Common myeloid progenitor, CD34-positive (primary cell): ENCODE measurements around the gene INPP5B.

Experiments
- CTCF ChIA-PET: fragments of 350-600 bp; sonication (Branson Sonifier 250); formaldehyde crosslinking; loops from one replicate; lab custom pipeline; 2021; ENCODE audit warnings: antibody characterized with exemption; lab: Charles Lee
- POLR2A ChIA-PET: fragments of 350-600 bp; sonication (Branson Sonifier 250); formaldehyde crosslinking; loops from one replicate; lab custom pipeline; 2021; ENCODE audit warnings: antibody characterized with exemption; lab: Charles Lee
- DNase-seq, 3 donors: peaks; one replicate each; pipeline versions ENCODE4 v3.0.0 to v3.0.0-alpha.2; 2013
- H3K27ac ChIP-seq, 2 experiments: 1 replicate in 1 of 2; 2 replicates in 1 of 2; pipeline ENCODE4 v1.7.0; 2013; ENCODE audit warnings: inconsistent platforms in 2 of 2, low read length in 2 of 2, mild to moderate bottlenecking in 2 of 2, low read depth in 1 of 2, moderate library complexity in 1 of 2; ENCODE audit not compliant: severe bottlenecking in 2 of 2, insufficient read depth in 1 of 2, poor library complexity in 1 of 2
- H3K27me3 ChIP-seq, 5 experiments: replicated peaks in 2 of 5; 1 replicate in 3 of 5; 2 replicates in 2 of 5; pipeline versions ENCODE4 v1.6.1 to v1.7.0; 2013; ENCODE audit warnings: low read length in 4 of 5, mild to moderate bottlenecking in 2 of 5, moderate library complexity in 2 of 5, inconsistent platforms in 1 of 5; ENCODE audit not compliant: insufficient read depth in 5 of 5, control insufficient read depth in 4 of 5
- H3K36me3 ChIP-seq, 4 experiments: 1 replicate in 2 of 4; 2 replicates in 2 of 4; pipeline versions ENCODE4 v1.6.1 to v1.7.0; 2013; ENCODE audit warnings: low read length in 3 of 4, control low read depth in 1 of 4, mild to moderate bottlenecking in 1 of 4; ENCODE audit not compliant: control insufficient read depth in 4 of 4, insufficient read depth in 4 of 4
- H3K4me1 ChIP-seq, 4 experiments: 1 replicate in 3 of 4; 2 replicates in 1 of 4; pipeline versions ENCODE4 v1.6.1 to v1.7.1; 2013; ENCODE audit warnings: low read length in 3 of 4, mild to moderate bottlenecking in 3 of 4, control low read depth in 1 of 4, inconsistent platforms in 1 of 4, moderate library complexity in 1 of 4; ENCODE audit not compliant: control insufficient read depth in 4 of 4, insufficient read depth in 4 of 4; ENCODE audit errors: control extremely low read depth in 1 of 4
- H3K4me3 ChIP-seq, 7 experiments: 1 replicate in 4 of 7; 2 replicates in 3 of 7; pipeline versions ENCODE4 v1.5.1 to v1.7.0; 2013; ENCODE audit warnings: mild to moderate bottlenecking in 7 of 7, low read length in 6 of 7, moderate library complexity in 6 of 7, inconsistent platforms in 2 of 7, low read depth in 2 of 7, control low read depth in 1 of 7; ENCODE audit not compliant: insufficient read depth in 4 of 7, control insufficient read depth in 1 of 7; ENCODE audit errors: extremely low read depth in 1 of 7
- H3K9me3 ChIP-seq, 5 experiments: 1 replicate in 4 of 5; 2 replicates in 1 of 5; pipeline versions ENCODE4 v1.6.1 to v1.7.1; 2013; ENCODE audit warnings: low read length in 4 of 5, mild to moderate bottlenecking in 2 of 5, inconsistent platforms in 1 of 5, low read depth in 1 of 5, moderate library complexity in 1 of 5; ENCODE audit not compliant: control insufficient read depth in 4 of 5, insufficient read depth in 2 of 5; ENCODE audit errors: control extremely low read depth in 1 of 5
- WGBS: methylation state at CpG from one replicate; pipeline ENCODE4 v1.1.5; 2013; ENCODE audit not compliant: insufficient coverage; 5-methylcytosine and 5-hydroxymethylcytosine counted together

Gene INPP5B

DNA sequence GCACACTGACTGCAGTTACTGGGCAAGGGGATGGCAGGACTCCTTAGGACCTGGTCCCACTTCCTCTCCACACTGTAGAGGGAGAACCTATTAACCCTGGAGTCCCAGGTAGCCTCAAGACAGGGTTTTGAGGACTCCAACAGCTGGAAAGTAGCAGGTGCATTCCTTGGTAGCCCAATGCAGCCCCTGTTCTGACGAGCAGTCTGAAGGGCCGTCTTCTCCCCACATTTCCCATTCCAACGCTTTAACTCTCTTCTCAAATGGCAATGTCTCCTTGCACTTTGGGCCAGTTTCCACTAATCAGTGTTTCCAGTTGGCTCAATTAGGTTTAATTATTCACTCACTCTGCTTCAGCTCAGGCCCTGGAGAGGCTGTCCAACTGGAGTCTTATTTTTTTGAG lies 8.8 kb upstream of the INPP5B start:
- no peak for DNase-seq
- H3K36me3 ChIP-seq = peaks cover 2 to 38% (median 25%) of the 10 kb centered on the region in 4 experiments
- ChIA-PET POLR2A (no interaction called here), CTCF (interaction anchor here (0.7 to 1.3 kb wide), 2 partner anchors 23 to 69 kb away, joined by 3 to 4 read pairs; no protein-coding TSS in a partner anchor)
- H3K9me3 ChIP-seq = no peaks in the 10 kb centered on the region
- H3K27ac ChIP-seq = no peak overlapping the region
- no peak overlapping the region for H3K4me3 ChIP-seq
- no peaks in the 10 kb centered on the region for H3K4me1 ChIP-seq
- WGBS = 100% methylated on average over 1 of the region's 3 CpGs
- H3K27me3 ChIP-seq = no peaks in the 10 kb centered on the region

DNA sequence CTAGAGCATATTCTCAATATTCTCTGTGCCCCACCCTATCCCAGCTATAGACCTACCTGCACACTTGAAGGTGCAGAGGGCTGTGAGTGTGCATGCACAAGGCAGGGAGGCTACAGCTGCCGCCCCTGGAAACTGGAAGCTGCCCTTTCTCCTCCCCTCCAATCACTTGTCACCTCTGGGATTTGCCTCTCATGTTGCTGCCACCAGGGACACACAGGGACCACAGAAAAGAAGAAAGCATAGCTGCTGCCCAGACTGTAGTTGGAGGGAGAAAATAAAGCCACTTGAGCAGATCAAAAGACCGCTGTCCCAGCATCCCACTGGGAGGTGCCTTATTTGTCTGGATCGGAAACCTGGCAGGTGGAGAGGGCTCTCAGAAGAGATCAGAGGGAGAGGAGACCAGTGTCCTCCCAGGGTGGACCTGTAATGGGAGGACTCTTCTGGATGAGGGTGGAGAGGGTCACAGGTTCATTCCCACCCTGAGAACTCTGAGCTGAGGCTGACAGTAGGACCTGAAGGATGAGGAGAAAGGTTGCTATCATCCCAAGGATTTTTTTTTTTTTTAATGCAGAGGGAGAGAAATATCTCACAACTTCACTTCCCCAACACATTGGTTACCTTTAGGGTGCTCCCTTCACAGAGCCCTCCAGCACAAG lies 7.6 kb upstream of the INPP5B start:
- ChIA-PET CTCF (interaction anchor here (1.1 to 1.3 kb wide), 2 partner anchors 35 to 67 kb away, joined by 3 to 4 read pairs; partner anchors contain the start of gene SF3A3), POLR2A (no interaction called here)
- H3K4me3 ChIP-seq = no peak overlapping the region
- DNase-seq = peak in 2 of 3 donors; percentile 12 to 22
- H3K36me3 ChIP-seq = peaks cover 0 to 31% (median 18%) of the 10 kb centered on the region in 4 experiments
- no peak overlapping the region for H3K27ac ChIP-seq
- H3K9me3 ChIP-seq = no peaks in the 10 kb centered on the region
- 100% methylated on average over 2 of the region's 3 CpGs for WGBS
- H3K4me1 ChIP-seq = no peaks in the 10 kb centered on the region
- no peaks in the 10 kb centered on the region for H3K27me3 ChIP-seq

DNA sequence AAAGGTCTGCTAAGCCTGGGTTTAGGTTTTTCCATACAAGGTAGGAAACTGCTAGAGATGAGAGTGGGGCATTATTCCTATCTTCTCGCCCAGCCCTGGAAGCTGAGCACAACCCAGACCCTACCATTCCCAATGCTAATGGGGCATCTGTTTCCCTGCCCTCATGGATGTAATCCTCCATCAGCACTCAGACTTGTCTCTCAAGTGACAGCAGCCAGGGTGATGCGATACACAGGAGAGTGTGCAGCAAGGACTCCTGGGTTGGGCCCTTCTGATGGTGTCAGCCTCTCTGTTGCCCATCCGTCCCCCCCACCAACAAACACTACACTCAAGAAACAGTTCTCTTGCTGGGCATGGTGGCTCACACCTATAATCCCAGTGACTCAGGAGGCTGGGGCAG lies 5.9 kb upstream of the INPP5B start:
- Histone ChIP-seq H3K4me3 (no peak overlapping the region), H3K9me3 (no peaks in the 10 kb centered on the region), H3K27ac (no peak overlapping the region), H3K27me3 (no peaks in the 10 kb centered on the region), H3K4me1 (no peaks in the 10 kb centered on the region), H3K36me3 (peaks cover 0 to 14% (median 6%) of the 10 kb centered on the region in 4 experiments)
- ChIA-PET CTCF (interaction anchor here (0.7 to 1.2 kb wide), 3 partner anchors 17 to 77 kb away, joined by 3 read pairs; no protein-coding TSS in a partner anchor), POLR2A (no interaction called here)
- 80% methylated on average over 3 of the region's 3 CpGs for WGBS
- no peak for DNase-seq

DNA sequence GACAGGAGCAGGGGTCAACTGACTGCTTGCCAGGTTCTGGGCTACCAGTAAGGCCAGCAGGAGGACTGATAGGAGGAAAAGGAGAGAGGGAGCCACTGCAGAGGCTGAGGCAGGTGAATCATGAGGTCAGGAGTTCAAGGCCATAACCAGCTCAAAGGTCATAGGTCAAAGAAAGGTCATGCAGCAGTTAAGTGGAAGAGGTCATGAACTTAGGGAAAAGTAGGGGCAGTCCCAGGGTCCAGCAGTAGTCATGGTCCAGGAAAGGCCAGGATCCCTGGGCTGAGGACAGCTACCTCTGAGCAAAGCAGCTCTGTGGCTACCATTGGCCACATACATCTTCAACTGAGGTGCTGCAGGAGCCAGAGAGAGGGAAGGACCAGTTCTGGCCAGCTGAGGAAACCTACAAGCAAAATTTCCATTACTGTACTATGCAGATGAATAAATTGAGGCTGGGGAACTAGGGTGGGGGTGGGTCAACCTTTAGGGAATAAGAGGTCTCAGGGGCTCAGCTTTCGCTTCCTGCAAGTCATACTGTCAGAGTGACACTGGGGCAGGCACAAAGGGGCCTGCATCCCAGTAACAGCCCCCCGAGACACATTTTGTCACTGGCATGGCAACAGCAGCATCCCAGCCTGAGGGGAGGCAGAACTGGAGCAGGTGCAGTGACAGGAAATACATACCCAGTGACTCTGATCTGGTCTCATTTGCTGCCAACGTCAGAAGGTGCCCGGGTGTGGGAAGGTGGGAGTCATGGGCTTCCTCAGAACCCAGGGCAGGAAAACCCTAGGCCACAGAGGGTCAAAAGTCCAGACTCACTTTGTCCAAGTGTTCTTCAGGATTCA lies 5.2 kb upstream of the INPP5B start:
- no peak overlapping the region for H3K27ac ChIP-seq
- H3K27me3 ChIP-seq = no peaks in the 10 kb centered on the region
- no peak for DNase-seq
- ChIA-PET CTCF (interaction anchor here (0.7 to 1.2 kb wide), 3 partner anchors 16 to 79 kb away, joined by 3 read pairs; no protein-coding TSS in a partner anchor), POLR2A (no interaction called here)
- H3K36me3 ChIP-seq = peaks cover 0 to 6% (median 1%) of the 10 kb centered on the region in 4 experiments
- H3K4me3 ChIP-seq = no peak overlapping the region
- peaks cover 0 to 6% (median 3%) of the 10 kb centered on the region in 4 experiments for H3K4me1 ChIP-seq
- H3K9me3 ChIP-seq = no peaks in the 10 kb centered on the region
- 76% methylated on average over 3 of the region's 4 CpGs for WGBS

DNA sequence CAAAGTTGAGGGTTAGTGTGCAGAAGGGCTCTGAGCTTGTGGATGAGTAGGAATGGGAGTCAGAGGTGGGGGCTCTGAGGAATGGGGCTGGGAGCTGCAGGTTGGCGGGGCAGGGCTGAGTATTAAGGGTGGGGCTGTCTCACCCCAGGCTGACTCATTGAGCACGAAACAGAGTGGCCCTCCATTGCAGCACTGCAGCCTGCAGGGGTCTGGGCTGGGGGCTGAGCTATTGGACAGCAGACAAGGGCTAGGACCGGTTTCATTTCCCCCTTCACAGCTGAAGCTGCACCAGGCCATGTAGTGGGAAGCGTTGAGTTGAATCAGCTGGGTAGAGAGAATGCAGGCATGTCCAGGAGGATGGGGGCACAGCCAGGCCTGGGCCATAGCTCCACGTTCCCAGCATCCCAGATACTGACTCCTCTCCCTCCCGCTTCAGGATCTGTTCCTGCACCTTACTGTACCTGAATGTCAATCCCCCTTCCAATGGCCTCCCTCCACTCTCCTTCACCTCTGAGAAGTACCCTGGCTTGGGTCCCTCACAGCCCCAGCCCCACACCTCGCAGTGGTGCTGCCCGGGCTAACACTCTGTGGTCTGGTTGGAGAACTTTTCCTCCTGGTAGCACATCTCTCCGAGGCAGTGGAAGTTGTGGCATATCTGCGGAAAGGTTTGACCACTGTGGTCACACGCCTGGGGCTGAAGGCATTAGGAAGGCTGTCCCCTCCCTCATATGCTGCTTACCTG lies 4.4 kb upstream of the INPP5B start:
- no peak for DNase-seq

DNA sequence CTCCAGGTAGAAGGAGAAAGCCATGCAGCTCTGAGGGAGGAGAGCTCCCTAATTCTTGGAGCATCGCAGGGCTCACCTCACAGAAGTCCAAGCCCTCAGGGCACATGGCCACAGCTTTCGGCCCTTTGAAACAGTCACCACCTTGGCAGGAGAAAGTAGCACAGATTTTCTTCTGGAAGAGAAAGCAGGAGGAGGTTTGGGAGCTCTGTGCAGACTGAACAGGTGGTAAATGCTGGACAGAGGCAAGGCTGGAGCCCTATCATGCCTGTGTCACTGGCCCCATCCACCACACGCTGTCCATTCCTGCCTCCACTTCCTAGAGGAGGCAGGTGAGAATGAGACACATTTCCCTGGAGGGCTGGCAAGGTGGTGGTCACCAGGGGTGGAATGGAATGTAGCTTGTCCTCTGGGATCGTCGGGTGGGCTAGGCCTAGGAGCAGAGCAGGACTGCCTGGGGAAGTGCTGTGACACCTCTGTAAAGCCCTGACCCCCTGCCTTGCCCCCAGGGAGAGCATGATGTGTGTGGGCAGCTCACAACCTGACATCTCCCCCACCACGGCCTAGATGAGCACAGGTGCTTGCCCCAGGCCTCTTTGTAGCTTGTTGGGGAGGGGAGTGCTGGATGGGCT lies 2.8 kb upstream of the INPP5B start:
- H3K4me3 ChIP-seq = no peak overlapping the region
- ChIA-PET CTCF (interaction anchor here (0.8 to 2.3 kb wide), 9 partner anchors 8 to 90 kb away, joined by 3 to 8 read pairs (median 3); partner anchors contain the start of gene MTF1), POLR2A (no interaction called here)
- H3K4me1 ChIP-seq = peaks cover 2 to 22% (median 14%) of the 10 kb centered on the region in 4 experiments
- H3K27me3 ChIP-seq = no peaks in the 10 kb centered on the region
- DNase-seq = no peak
- H3K27ac ChIP-seq = no peak overlapping the region
- WGBS = 92% methylated on average over 3 of the region's 6 CpGs
- H3K36me3 ChIP-seq = peaks cover 0 to 4% (median 0%) of the 10 kb centered on the region in 4 experiments
- H3K9me3 ChIP-seq = no peaks in the 10 kb centered on the region

More for the DNA sequence above, 4.4 kb upstream of the INPP5B start:
- POLR2A ChIA-PET = no interaction called here
- peaks cover under 1 to 14% (median 7%) of the 10 kb centered on the region in 4 experiments for H3K4me1 ChIP-seq
- H3K36me3 ChIP-seq = peaks cover 0 to under 1% (median 0%) of the 10 kb centered on the region in 4 experiments
- H3K27ac ChIP-seq = no peak overlapping the region
- no peaks in the 10 kb centered on the region for H3K27me3 ChIP-seq
- no peaks in the 10 kb centered on the region for H3K9me3 ChIP-seq
- 94% methylated on average over 9 of the region's 11 CpGs for WGBS
- H3K4me3 ChIP-seq = no peak overlapping the region
- CTCF ChIA-PET = interaction anchor here (1.0 kb wide), 1 partner anchor 78 kb away, joined by 3 read pairs; no protein-coding TSS in a partner anchor
